Measurements from ENCODE around the gene CCDC57.

The CCDC57 gene

DNA sequence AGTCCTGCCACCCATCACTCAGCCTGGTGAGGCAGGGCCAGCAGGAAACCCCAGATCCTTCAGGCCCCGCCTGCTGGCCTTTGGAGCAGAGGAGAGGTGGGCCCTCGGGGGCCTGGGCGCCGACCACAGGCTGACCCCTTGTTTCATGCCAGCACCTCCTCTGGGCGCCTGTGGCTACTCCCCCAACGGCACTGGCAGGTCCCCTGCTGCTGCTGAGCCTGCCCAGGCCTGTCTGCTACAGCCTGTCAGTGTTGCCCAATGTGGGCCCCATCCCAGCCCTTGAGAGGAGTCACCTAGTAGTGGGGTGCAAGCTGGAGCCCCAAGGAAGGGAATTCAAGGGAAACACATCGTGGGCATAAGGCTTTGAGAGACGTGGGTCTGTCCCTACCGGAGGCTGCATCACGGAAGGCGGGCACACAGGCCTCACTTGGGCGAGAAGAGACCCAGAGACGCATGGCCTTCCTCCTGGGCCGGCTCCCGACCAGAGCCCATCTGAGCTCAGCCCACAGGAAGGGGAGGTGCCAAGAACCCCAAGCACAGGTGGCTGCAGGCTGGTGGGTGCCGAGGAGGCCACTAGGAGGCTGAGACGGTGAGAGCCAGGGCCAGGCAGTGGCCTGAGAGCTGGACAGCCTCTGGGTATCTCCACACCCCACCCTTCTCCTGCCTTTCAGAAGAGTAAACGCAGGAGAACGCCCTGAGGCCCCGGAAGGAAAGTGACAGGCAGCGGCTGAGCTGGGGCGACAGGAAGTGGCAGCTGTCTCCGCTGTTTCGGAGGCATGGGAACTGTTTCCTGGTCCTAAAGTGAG lies 106.6 kb downstream of the CCDC57 start:
- no peak for DNase-seq (ENCODE audit: extremely low read depth, low read depth)
- TF ChIP-seq, protein P1, sequence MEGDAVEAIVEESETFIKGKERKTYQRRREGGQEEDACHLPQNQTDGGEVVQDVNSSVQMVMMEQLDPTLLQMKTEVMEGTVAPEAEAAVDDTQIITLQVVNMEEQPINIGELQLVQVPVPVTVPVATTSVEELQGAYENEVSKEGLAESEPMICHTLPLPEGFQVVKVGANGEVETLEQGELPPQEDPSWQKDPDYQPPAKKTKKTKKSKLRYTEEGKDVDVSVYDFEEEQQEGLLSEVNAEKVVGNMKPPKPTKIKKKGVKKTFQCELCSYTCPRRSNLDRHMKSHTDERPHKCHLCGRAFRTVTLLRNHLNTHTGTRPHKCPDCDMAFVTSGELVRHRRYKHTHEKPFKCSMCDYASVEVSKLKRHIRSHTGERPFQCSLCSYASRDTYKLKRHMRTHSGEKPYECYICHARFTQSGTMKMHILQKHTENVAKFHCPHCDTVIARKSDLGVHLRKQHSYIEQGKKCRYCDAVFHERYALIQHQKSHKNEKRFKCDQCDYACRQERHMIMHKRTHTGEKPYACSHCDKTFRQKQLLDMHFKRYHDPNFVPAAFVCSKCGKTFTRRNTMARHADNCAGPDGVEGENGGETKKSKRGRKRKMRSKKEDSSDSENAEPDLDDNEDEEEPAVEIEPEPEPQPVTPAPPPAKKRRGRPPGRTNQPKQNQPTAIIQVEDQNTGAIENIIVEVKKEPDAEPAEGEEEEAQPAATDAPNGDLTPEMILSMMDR (IDR thresholded peaks at IDR 0.05; ENCODE audit: low read depth, low read length) = peak; percentile 14

DNA sequence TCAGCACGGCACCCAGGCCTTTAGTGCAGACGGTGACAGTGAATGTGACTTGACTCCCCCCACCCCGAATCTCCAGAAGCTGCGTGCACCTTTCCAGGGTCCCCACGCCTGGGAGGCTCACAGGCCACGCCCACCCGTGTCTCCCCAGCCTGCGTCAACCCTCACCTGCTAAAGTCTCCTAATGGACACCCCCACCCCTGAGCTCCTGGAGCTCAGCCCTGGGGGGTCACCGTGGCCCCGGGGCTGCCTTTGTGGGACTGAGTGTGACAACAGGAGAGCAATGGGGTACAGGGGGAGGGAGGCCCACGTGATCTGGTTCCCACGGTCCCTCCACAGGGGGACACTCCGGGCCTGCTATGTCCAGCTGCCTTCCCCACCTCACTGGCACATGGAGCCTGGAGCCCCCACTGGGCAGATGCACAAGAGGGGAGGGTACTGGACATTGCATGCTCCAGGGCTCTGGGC lies 107.2 kb downstream of the CCDC57 start:
- TF ChIP-seq, protein P1 (IDR thresholded peaks at IDR 0.05; ENCODE audit: low read depth, low read length) = no peak
- no peak for DNase-seq (ENCODE audit: extremely low read depth, low read depth)

DNA sequence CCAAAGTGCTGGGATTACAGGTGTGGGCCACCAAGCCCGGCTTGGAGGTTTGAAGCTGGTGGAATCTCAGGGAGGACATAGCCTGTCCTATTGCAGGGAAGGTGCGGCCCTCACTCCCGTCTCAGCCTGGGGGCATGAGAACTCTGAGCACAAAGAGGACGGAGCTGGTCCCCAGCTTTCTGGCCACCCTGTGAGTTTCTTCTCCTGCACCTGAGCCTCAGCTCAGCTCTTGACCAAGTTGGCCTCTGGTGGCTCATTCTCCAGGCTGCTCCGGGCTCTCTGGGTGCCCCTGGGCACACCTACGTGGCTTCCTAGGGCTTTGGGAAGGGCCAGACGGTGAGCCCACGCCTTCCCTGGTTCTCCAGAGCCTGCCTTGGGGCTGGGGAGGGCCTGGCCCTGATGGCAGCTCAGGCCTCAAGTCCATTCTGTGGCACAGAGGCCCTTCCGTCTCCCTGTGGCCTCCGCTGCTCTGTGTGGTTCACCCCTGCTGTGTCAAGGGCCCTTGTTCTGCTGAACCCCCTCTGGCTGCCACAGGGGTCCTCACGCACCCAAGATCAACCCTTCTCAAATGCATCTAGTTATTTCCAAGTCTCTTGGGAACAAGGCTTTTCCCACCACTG lies 107.7 kb downstream of the CCDC57 start:
- DNase-seq (ENCODE audit: extremely low read depth, low read depth) = no peak
- TF ChIP-seq, protein P1 (IDR thresholded peaks at IDR 0.05; ENCODE audit: low read depth, low read length) = no peak

DNA sequence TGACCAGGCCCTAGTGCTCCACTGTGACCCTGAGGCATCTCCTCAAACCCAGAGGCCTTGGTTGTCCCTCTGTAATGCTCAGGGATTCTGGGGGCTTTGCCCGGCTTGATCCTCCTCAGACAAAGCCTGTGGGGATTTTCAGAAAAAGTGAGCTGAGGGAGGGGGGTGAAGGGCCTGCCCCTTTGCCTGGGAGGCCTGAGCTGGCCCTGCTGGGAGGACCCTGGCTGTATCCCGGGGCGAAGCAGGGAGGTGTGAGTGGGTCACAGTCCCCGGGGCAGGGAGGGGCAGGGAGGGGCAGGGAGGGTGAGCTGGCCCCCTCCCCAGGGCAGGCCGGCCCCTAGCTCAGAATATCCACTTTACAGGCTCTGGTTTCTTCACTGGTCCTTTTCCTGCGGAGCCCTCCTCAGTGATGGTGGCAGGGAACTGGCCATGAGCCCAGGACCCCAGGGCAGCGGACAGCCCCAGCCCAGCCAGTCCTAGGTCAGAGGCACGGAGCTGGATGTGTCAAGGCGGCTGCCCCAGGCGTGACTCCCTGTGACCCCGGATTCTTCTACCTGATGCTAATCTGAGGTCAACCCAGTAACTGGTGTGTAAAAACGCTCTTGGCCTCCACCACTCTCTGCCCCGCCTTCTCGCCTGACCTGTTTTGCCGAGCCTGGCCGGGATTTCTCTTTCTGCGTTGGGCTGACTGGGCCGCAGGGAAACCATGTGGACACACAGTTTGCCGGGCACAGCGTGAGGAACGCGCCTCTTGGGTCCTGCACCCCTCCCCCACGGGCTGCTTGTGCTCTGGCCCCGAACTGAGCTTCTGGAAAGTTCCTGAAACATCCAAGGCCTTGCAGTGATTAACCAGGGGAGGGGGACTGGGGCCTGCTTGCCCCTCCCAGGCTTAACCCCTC lies 108.8 kb downstream of the CCDC57 start:
- TF ChIP-seq, protein P1 (IDR thresholded peaks at IDR 0.05; ENCODE audit: low read depth, low read length) = no peak
- no peak for DNase-seq (ENCODE audit: extremely low read depth, low read depth)

DNA sequence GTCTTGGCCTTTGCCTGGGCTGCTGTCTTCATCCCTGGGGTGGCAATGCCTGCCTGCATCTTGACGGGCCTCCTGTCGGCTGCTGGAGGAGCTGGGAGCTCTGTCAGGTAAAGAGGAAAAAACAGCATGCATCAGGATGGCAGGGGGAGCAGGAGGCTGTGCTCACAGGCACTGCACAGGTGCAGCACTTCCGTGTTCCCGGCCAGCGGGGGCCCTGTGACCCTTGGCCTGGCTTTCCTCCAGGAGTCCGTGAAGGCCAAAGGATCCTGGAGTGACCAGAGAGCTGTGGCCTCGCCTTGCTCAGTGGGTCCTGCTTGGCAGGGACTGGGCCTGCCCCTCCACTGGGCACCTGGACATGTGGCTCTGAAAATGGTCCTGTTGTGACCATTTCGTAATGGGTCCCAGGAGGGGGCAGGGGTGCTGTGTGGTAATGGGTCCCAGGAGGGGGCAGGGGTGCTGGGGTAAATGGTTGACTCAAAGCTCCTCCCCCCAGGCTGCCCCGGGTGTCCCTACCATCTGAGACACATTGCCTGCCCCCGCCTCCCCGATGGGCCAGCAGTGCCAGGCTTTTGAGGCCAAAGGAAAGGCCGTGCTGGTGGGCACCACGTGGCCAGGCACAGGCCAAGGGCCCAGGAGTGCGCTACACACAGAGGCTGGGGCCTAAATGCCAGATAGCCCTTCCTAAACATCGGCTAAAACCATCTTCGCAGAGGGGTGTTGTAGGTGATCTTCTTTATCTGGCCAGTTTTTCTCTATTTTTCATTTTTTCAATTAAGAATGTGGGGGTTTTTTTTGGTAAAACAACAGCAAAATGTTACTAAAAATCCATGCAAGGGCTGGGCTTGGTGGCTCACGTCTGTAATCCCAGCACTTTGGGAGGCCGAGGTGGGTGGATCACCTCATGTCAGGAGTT lies 110.6 kb downstream of the CCDC57 start:
- TF ChIP-seq, protein P1 (IDR thresholded peaks at IDR 0.05; ENCODE audit: low read depth, low read length) = no peak
- DNase-seq (ENCODE audit: extremely low read depth, low read depth) = no peak

DNA sequence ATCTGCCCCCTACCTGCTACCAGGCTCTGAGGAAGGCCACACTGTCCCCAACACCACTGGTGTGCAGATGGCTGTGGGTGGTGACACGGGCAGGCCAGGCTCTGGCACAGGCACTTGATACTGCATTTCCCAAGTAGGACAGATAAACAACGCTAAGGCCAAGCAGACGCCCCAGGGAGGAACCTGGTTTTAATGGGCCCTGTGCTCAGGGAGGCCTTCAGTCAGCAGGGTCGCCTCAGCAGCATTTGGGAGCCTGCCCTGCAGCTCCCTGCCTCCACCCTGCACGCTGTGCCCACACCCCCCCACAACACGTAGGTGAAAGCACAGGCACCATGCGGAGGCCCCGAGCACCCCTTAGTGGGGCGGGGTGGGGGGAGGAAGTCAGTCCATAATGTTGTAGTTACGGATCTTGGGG lies 111.3 kb downstream of the CCDC57 start:
- no peak for DNase-seq (ENCODE audit: extremely low read depth, low read depth)
- TF ChIP-seq, protein P1 (IDR thresholded peaks at IDR 0.05; ENCODE audit: low read depth, low read length) = no peak
